DLD1 (cell line): ENCODE data around the gene KLF16.

Experiments used
- in situ Hi-C: cut with HindIII; loops from 2 replicates; pipeline ENCODE4 v1.10.0; 2017; ENCODE audit warnings: low sequenced_read_pairs

The KLF16 gene

DNA sequence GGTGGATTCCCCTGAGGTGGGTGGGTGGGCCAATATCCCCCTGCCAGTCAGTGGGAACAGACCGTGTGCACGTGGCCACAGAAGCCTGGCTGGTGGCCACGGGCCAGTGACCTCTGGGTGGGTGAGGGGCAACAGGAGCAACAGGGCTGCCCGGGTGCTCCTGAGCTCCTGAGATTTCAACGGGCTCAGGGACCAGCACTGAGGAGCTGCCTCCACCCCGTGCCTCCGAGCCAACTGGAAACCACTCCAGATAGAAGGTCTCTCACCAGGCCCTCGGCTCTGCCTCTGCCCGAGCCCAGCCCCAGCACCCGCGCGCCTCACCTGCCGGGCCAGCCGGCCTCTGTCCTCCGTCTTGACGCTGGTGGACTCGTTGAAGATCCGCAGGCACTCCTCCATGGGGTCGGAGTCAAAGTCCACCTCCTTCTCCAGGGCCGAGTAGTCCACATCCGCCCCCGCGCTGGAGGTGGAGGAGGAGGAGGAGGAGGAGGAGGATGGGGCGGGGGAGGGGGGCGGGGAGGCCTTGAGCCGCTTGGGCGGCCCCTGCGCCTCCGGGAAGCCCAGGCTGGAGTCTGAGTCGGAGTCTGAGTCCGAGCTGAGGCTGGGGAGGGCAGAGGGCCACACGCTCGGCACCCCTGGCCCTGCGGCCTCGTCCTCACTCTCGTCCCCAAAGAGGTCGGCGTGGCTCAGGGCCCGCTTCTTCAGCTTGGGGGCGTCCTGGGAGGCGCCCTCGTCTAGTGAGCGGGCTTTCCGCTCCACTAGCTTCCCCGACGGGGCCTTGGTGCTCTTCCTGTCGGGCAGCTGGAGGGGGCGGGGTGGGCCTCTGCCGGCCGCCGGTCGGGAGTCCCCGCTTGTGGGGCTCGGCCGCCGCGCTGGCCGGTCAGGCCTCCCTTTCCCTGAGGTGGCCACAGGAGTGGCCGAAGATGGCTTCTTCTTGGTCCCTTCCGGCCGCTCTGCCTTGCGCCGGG lies 36.5 kb downstream of the KLF16 start:
- in situ Hi-C loops = no loop called here

DNA sequence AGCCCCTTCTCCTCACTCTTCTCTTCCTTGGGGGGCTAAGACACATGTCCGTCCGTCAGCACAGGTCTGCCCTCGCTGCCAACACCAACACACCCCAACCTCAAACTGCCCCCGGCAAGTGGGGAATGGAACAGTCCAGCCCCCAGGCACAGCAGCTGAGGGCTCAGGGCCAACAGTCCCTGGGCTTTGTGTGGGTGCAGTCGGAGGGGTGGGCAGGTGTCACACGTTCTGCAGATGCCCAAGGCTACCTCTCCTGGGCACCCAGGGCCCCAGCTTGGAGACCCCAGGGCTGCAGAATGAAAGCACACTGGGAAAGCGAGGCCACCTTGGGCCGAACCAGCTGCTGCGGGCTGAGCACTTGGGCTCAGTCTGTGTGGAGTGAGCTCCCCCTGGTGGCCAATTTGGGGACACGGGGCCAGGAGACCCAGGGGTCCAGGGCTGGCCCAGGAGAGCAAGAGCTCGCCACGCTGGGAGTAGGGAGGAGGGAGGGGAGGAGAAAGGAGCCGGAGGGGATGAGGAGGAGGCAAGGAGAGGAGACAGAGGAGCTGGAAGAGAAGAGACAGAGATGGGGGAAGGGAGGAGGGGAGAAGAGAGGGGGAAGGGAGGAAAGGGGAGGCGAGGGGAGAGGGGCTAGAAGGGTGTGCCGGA lies 37.3 kb downstream of the KLF16 start:
- in situ Hi-C loops = no loop called here

DNA sequence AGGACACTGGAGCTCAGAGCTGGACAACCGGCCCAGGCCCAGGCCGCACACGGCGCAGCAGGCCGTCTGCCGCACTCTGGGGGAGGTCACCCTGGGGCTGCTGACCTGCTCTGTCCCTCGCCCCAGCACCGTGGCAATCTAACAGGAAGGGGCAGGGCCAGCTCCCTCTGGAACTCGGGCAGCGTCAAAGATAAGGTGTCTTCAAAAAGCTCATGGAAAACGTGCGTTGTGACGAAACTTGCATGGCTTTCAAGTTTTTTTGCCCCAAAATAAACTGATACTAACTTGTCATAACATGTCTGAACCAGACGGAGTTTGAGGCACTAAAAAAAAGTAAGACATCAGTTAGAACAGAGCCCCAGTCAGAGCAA lies 39.1 kb downstream of the KLF16 start:
- in situ Hi-C loops = no loop called here

DNA sequence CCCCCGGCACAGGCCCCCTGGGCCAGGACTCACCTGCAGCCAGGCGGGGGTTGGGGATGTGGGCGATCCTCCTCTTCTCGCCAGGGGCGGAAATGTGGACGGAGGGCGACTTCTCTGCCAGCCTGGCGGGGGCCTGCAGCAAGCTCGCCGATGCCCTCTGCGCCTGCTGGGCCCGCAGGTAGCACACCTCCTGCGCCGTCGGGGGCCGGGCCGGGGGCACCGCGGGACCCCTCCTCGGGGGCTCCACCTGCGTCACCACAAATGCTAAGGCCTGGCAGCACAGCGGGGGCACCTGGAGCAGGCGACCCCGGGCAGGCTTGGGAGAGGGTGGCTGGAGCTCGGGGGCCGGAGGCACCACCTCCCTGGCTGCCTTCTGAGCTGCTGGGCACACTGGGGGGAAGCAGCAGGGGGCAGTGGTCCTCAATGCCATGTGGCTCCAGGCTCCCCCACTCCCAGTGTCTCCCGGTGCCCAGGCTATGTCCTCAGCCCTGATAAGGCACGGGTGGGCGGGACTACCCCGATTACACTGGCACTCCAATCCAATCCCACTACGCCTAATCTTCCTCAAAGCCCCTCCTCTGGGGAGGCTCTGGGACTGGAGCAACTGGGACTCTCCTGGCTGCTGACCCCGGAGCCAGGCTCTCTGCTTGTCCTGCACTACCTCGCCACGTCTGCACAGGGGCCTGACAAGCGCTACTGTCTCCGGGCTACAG lies 39.7 kb downstream of the KLF16 start:
- in situ Hi-C loops = no loop called here

DNA sequence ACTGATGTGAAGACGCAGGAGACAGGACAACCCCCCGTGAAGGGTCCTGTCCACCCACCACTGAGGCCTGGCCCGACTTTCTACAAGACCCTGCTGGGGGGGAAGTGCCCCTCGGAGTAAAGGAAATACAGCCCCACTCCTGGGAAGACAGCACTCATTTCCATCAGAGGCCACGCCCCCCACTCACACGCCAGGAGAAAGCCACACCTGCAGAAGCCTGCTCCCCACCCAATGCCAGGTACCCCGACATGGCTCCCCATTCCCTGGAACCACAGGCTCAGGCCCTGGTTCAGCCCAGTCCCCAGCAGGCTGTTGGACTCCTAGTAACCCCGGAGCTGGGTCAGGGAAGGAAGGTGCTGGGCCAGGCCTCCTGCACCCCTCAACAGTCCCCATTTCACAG lies 40.4 kb downstream of the KLF16 start:
- in situ Hi-C loops = no loop called here

DNA sequence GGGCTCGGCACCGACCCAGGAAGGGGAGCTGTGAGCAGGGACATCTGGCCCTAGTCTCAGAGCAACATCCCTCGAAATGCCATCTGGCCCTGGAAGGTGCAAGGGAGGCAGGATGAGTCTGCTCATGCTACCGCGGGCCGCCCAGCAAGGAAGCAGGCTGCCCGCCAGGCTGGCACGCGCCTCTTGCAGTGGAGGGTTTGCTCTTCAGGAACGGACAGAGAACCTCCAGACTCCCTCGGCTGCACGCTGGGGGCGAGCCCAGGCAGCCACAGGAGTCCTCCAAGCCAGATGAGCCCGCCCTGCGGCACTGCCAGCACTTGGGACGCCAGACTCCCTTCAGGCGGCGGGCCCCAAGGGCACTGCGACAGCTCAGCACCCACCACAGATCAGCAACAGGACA lies 41.2 kb downstream of the KLF16 start:
- in situ Hi-C loops = no loop called here

DNA sequence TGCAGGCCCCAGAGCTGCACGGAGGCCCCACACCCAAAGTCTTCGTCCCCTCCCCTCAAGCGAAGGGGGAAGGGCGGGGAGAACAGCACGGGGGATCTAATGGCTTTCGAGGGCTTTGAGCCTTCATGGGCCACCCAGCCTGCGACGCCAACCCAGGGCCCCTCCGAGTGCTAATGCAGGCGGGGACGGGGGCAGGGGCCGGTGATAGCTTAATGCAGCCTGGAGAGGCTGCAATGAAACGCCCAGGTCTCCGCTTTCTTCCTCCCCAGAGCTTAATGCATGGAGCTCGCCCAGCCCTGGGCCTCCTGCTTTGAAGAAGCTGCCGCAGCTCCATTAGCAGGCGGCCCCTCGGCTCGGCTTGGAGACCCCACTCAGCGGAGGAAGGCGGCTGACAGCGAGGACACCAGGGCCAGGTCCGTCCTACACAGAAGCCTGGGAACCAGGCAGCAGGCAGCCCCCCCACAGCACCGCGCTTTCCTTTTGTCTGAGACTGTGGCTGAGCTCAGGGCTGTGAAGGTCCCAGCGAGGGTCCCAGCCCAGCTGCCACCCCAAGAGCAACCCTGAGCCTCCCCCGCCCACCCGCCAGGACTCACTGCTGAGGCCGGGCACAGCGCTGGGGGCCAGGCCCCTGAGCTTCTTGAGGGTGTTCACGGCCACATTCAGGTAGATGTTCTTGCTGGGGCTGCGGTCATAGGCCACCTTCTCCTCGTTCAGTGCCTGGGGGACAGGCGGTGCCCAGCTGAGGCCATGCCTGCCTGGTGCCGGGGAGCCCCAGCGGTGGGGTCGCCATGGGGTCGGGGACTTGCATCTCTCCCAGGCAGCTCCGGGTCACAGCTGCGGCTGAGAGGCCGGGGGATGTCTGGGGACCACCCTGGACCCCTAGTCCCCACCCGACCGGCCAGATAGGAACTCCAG lies 43.8 kb downstream of the KLF16 start:
- in situ Hi-C loops = no loop called here

DNA sequence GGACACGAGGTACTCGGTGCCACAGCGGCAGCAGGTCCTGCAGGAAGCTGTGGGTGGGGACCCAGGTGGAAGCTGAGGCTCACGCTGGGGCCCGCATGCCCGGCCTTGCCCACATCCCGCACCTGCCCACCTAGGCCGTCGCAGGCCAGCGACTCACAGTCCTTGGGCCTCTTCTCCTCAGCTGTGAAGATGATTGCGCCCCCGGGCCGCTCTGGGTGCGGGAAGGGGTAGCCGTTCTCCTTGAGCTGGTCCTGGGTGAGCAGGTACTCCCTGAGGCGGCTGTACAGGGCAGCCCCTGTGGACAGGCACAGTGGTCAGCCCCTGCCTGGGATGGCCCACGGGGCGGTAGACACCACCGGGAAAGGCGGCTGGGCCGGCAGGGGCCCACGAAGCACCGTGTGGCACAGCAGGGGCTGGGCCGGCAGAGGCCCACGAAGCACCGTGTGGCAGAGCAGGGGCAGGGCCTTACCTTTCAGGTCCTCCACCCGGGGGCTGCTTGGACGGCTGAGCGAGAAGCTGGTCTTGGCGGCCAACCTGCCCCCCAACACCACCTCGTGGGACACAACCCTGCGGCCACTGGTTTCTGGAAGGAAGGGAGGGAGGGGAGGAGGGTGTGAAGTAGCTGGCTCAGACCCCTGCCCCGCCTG lies 44.7 kb downstream of the KLF16 start:
- in situ Hi-C loops = no loop called here

DNA sequence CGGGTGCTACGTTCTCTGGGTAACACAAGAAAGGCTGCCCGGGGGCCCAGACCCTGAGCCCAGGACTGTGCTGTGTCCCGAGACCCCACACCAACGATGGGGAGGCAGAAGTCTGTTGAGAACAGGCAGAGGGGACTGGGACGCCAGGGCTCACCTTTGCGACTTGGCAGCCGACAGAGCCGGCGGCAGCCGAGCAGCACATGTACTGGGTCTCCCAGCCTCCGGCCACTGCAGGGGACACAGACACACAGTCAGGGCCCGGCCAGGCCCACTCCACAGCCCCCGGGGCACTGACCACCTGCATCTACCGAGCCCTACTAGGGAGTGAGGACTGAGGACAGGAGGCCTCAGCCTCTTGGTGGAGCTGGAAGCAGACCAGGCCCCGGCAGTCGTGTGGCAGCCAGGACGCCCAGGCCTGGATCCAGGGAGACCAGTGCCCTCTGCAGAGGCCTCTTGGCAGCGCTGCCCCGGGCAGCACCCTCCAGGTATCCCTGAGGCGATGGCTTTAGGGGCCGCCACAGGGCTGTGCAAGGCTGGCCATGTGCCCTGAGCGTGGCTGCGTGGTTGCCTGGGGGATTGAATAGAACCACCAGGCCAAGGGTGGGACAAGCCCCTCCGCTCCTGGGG lies 45.7 kb downstream of the KLF16 start:
- in situ Hi-C loops = no loop called here

DNA sequence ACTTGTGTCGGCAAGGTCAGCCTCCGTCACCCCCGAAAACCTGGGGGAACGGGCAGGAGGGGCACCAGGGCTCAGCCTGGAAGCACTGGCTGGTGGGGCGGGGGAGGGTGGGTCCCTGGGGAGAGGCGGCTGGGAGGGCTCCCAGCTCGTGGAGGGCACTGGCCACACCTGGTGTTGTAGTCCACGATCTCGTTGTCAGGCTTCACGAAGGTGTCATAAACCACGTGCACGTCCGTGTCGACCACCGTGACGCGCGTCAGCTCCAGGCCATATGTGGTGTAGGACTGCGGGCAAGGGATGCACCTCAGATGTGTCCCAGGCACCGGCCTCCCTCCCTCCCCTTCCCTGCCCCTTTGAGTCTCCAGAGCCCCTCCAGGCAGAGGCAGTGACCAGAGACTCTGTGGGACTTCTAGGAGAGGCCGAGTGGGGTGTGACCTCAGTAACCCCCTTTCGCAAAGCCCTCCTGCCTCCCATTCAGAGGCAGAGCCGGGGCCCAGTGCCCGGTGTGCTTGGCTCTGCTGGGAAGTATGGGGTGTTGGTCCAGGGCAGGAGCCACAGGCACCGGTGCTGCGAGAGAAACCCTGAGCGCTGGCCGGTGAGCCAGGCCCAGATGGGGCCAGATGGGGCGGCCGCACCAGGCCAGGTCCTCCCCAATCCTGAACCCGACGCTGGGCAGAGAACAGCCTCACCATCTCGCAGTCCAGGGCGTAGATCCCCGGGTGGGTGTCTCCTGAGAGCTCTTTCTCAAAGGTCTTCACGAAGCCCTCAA lies 46.7 kb downstream of the KLF16 start:
- in situ Hi-C loops = no loop called here

DNA sequence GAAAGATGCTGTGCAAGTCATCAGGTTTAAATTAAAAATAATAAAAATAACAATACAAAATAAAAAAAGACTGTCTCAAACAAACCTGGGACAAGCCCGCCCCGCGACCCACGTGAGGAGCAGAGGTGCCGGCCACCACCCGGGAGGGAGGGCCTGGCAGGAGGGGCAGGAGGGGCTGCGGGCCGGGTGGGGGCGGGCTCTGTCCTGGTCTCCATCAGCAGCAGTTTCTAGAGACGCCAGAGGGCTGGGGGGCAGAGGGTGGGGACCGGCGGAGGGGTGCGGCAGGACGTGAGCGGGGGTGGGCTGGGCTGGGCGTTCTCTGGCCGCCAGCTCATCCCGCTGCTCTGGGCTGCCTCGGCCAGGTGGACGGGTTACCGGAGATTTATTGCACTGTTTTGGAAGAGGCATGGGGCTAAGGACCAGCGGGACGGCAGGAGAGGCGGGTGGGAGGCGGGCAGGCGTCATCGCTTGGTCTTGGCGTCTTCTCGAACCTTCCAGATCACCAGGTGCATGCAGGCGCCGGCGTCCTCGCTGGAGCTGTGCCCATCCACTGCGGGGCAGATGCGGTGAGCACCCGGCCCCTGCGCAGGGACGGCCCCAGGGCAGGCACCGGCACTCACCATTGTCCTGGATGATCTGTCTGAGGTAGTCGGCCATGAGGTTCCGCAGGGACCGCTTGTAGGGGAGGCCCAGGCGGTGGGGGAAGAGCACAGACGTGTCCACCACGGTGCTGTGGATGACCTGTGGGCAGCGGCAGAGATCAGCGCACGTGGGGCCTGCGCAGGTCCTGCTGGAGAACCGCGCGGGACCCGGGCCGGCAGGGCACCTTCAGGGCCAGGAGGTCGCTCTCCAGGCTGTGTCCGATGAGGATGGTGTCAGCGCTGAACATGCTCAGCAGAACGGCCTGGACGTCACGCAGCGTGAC lies 47.5 kb downstream of the KLF16 start:
- in situ Hi-C loops = no loop called here

DNA sequence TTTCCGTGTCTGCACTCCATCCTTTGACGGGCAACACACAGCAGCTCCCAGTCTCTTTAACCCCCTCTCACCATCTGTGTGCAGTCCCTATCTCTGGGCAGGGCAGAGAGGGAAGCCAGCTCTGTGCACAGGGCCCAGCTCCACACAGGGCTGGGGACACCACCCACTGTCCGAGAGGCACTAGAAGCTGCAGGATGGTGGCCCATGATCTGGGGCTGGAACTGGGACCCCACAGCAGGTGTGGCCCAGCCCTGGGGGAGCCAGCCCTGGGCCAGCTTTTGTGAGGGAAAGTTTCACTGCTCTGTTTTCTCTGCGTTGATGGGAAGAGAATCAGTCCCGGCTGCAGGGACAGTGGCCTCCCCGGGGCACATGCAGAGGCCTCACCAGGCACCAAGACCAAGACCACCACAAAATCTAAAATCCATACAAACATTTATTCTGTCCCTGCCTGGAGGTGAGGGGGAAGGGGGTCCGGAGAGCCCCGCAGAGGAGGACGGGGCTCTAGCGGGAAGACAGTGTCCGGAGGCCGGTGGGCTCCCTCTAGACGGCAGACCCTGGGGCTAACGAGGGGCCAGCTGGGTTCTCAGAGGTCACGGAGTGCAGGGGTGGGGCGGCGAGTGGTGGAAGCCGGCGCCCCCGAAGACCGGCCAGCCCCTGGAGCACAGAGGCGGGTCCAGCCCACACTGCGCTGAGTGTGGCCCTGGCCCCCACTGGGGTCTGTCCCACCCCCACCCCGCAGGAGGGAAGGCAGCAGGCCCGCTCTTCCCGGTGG lies 48.4 kb downstream of the KLF16 start:
- in situ Hi-C loops = no loop called here

DNA sequence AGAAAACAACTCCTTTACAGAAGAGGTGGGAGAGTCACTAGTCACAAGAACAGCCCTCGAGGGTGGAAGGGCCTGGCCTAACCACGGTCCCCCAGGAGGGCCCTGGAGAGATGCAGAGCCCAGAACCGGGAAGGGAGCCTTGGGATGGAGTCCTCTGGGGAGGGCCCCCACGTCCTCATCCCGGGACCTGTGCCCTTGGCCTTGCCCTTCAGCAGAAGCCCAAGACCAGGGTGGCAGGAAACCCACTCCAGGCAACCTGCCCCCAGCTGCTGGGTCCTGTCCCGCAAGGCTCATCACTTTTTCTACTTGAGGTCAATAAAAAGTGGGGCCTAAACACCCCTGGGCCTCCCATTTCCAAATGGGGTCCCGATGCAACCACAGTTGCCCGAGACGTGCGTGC lies 49.0 kb downstream of the KLF16 start:
- in situ Hi-C loops = no loop called here

DNA sequence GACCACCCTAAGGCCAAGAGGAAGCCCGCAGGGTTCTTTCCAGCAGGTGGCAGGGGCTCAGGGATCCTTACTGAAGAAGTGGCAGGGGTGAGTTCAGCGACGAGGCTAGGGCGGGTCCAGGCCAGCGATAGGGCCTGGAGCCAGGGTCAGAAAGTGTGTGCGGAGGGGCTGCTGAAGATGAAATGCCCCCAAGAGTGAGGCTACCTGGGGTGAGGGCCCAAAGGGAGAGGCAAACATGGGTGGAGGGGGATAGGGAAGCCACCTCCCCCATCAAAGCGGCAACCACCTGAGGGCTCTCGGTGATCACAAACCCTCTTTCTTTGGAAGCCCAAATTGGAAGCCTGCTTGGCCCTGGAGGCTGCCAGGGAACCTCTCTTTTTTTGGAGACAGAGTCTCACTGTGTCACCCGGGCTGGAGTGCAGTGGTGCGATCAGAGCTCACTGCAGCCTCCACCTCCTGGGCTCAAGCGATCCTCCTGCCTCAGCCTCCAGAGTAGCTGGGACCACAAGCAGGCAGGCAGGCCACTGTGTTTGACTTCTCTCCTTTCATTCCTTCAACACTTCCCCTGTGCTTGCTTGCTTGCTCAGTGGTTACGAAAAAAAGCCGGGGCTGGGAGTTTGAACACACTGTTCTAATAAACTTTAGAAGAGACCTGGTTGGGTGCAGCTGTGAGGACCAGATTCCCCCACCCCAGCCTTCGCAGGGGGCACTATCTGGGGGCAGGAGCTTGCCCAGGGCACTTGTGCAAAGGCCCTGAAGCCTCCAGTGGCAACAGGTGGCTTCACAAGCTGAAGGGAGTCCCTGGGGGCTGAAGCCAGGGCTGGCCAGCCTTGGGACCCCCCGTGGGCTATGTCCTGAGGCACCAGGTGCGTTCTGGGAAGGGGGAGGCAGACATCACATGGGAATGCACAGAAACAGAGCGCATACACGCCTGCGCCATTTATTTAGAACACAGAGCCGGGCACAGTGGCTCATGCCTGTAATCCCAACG lies 49.9 kb downstream of the KLF16 start:
- in situ Hi-C loops = no loop called here

DNA sequence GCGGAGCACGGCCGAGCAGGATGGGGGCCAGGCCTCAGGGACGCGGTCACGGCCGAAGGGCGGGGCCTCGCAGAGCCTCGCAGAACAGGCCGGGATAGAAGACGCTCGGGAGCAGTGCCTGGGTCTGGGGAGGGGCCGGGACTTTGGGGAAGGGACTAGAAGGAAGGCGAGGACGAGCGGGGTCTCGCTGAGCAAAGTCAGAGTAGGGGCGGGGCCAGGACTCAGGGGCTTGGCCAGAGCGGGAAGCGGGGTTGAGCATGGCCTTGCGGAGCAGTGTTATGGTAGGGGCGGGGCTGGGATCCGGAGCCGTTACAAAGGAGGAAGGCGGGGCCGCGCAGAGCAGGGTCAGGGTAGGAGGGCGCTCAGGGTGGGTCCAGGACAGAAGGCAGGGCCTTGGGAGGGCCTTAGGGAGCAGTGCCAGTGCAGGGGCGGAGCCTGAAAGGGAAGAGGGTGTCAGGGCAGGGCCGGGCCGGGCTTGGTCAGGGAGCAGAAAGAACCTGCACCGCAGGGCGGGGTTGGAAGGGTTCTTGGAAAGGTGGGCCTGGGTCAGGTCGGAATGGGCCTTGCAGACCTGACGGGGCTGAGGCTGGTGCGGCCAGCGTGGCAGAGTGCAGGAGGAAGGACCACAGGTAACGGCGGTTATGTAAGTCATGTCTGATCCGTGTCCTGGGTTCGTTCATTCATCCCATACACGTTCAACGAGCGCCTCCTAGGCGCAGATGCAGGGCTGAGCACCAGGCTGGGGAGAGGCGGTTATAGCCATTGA lies 50.8 kb downstream of the KLF16 start:
- in situ Hi-C loops = no loop called here
